Breast epithelium (tissue), 3 donors: ENCODE data around the gene GRIA4.

ENCODE experiments used
- CTCF ChIP-seq, 3 donors: fragments of 450-650 bp; IDR thresholded peaks; one replicate each; pipeline ENCODE4 v1.5.1; 2016 to 2017; ENCODE audit warnings: antibody characterized with exemption in 3 of 3, mild to moderate bottlenecking in 3 of 3, moderate library complexity in 3 of 3
- POLR2AphosphoS5 ChIP-seq, 3 donors: sonication (generic); formaldehyde crosslinking; IDR thresholded peaks; one replicate each; pipeline ENCODE4 v1.6.1; 2017; ENCODE audit warnings: antibody characterized with exemption in 3 of 3

- no peak for TF ChIP-seq CTCF (IDR thresholded peaks at IDR 0.05)
- TF ChIP-seq POLR2AphosphoS5 (IDR thresholded peaks at IDR 0.05), result no peak
These were observed 274.6 kb downstream of the GRIA4 start for GRCh38 chr11:105884436-105884835.
